Hepatocyte (in vitro differentiated cells): Measurements from ENCODE around the gene SEC24D. TPM values are rescaled to one million over a fixed set of nuclear protein-coding genes. Genes with fewer than 3 reads are reported as not detected.

ENCODE experiments used
- DNase-seq: peaks from one replicate; pipeline ENCODE4 v3.0.0-alpha.2; 2016; ENCODE audit warnings: low spot score
- H2AFZ ChIP-seq: fragments of 200-600 bp; sonication (generic); 2 replicates; pipeline ENCODE4 v1.6.0; 2016; ENCODE audit warnings: antibody characterized with exemption, mild to moderate bottlenecking
- H3K27ac ChIP-seq: fragments of 200-600 bp; sonication (generic); 2 replicates; pipeline ENCODE4 v1.5.1; 2016; ENCODE audit warnings: mild to moderate bottlenecking
- H3K27me3 ChIP-seq: fragments of 200-600 bp; sonication (generic); 2 replicates; pipeline ENCODE4 v1.6.1; 2016
- H3K36me3 ChIP-seq: fragments of 200-600 bp; sonication (generic); replicated peaks from 2 replicates; pipeline ENCODE4 v1.5.1; 2016; ENCODE audit warnings: low read depth; ENCODE audit not compliant: insufficient read depth
- H3K4me1 ChIP-seq: fragments of 200-600 bp; sonication (generic); 2 replicates; pipeline ENCODE4 v1.5.1; 2016; ENCODE audit warnings: mild to moderate bottlenecking, moderate library complexity; ENCODE audit not compliant: insufficient read depth
- H3K4me2 ChIP-seq: fragments of 200-600 bp; sonication (generic); 2 replicates; pipeline ENCODE4 v1.6.0; 2016
- H3K4me3 ChIP-seq: fragments of 200-600 bp; sonication (generic); 2 replicates; pipeline ENCODE4 v1.5.1; 2016; ENCODE audit warnings: mild to moderate bottlenecking
- H3K79me2 ChIP-seq: fragments of 200-600 bp; sonication (generic); 2 replicates; pipeline ENCODE4 v1.6.0; 2017; ENCODE audit warnings: mild to moderate bottlenecking
- H3K9me2 ChIP-seq: fragments of 200-600 bp; sonication (generic); replicated peaks from 2 replicates; pipeline ENCODE4 v1.6.0; 2017; ENCODE audit warnings: mild to moderate bottlenecking; ENCODE audit not compliant: insufficient read depth
- H3K9me3 ChIP-seq: fragments of 200-600 bp; sonication (generic); 2 replicates; pipeline ENCODE4 v1.5.1; 2016; ENCODE audit warnings: low read depth, mild to moderate bottlenecking
- H4K20me1 ChIP-seq: fragments of 200-600 bp; sonication (generic); 2 replicates; pipeline ENCODE4 v1.6.0; 2016; ENCODE audit warnings: mild to moderate bottlenecking; ENCODE audit not compliant: insufficient read depth, poor library complexity, severe bottlenecking
- EZH2 ChIP-seq: fragments of 200-600 bp; sonication (generic); IDR thresholded peaks from 2 replicates; pipeline ENCODE4 v1.6.1; 2016; ENCODE audit warnings: antibody characterized with exemption, mild to moderate bottlenecking, borderline replicate concordance
- EZH2phosphoT487 ChIP-seq: fragments of 200-600 bp; sonication (generic); IDR thresholded peaks from one replicate; pipeline ENCODE4 v1.6.1; 2018; ENCODE audit warnings: antibody characterized with exemption, mild to moderate bottlenecking, low read depth, moderate library complexity; ENCODE audit not compliant: unreplicated experiment, severe bottlenecking
- WGBS: methylation state at CpG from one replicate; pipeline ENCODE4 v1.1.6; 2016; ENCODE audit warnings: low lambda C conversion rate; ENCODE audit errors: missing lambda C conversion rate; 5-methylcytosine and 5-hydroxymethylcytosine counted together
- polyA plus RNA-seq: library from polyadenylated mRNA; unstranded; fragments of >200 nt; fragmentation: Nextera tagmentation; extraction: Ambion mirVana; gene quantifications from 2 replicates; pipeline ENCODE4 v1.2.1, GENCODE V29; 2016
- total RNA-seq: library from RNA; depleted of rRNA; stranded (reverse); fragments of >200 nt; gene quantifications from 2 replicates; pipeline ENCODE4 v1.2.3, GENCODE V29; 2014
- TF ChIP-seq, protein P1 (sequence below): fragments of 200-600 bp; sonication (generic); IDR thresholded peaks from 2 replicates; pipeline ENCODE4 v1.5.1; 2016; ENCODE audit warnings: antibody characterized with exemption, mild to moderate bottlenecking; ENCODE audit not compliant: poor library complexity

SEC24D gene
- total and polyA plus RNA-seq, 2 experiments from 2014 or later = 81.9 to 97.4 TPM

DNA sequence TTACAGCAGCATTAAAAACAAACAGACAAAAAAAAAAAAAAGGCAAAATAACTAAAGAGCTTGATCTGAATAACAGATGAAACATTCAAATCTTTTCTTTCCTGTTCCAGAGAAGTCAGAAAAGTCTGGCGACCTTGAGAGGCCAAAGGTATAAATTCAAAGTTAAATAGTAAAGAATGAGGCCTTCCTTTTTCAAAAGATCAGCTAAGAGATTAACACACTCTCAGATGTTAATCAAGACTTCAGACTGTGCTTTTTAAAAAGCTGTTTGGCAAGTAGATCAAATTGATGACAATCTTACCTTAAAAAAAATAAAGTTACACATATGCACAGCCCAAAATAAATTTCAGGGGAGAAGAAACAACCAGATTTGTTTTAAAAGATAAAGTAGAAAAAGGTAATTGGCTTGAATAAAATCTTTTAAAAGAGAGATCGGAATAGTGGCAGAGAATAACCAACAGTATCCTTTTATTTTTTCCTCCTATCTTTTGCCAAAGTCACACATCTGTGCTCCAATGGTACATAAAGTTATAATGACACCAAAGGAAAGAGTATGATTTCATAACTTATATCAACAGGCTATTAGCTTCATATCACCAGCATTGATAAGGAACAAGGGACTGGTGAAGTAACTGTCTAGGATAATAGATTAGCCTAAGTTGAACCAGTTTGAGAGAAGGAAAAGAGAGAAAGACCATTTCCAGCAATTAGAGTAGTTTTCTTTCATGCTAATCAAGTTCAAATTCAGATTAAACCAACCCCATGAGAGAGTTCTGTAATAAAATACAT, 80.3 kb downstream of the SEC24D start:
- H3K36me3 ChIP-seq = no peaks in the 10 kb centered on the region
- H3K79me2 ChIP-seq = no peaks in the 10 kb centered on the region
- TF ChIP-seq, protein P1, sequence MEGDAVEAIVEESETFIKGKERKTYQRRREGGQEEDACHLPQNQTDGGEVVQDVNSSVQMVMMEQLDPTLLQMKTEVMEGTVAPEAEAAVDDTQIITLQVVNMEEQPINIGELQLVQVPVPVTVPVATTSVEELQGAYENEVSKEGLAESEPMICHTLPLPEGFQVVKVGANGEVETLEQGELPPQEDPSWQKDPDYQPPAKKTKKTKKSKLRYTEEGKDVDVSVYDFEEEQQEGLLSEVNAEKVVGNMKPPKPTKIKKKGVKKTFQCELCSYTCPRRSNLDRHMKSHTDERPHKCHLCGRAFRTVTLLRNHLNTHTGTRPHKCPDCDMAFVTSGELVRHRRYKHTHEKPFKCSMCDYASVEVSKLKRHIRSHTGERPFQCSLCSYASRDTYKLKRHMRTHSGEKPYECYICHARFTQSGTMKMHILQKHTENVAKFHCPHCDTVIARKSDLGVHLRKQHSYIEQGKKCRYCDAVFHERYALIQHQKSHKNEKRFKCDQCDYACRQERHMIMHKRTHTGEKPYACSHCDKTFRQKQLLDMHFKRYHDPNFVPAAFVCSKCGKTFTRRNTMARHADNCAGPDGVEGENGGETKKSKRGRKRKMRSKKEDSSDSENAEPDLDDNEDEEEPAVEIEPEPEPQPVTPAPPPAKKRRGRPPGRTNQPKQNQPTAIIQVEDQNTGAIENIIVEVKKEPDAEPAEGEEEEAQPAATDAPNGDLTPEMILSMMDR = no peak
- TF ChIP-seq EZH2 = no peak
- no peak for TF ChIP-seq EZH2phosphoT487
- no peaks in the 10 kb centered on the region for H3K27me3 ChIP-seq
- H3K9me2 ChIP-seq = no peaks in the 10 kb centered on the region
- no peaks in the 10 kb centered on the region for H3K9me3 ChIP-seq
- no peak overlapping the region for H2AFZ ChIP-seq
- H4K20me1 ChIP-seq = no peaks in the 10 kb centered on the region
- H3K4me3 ChIP-seq = no peak overlapping the region
- peak overlapping the region; percentile 10 for H3K4me2 ChIP-seq
- peak overlapping the region; percentile 59 for H3K27ac ChIP-seq
- no peak for DNase-seq
- H3K4me1 ChIP-seq = peaks cover 49% of the 10 kb centered on the region
- 59% methylated on average over 2 of the region's 2 CpGs for WGBS

DNA sequence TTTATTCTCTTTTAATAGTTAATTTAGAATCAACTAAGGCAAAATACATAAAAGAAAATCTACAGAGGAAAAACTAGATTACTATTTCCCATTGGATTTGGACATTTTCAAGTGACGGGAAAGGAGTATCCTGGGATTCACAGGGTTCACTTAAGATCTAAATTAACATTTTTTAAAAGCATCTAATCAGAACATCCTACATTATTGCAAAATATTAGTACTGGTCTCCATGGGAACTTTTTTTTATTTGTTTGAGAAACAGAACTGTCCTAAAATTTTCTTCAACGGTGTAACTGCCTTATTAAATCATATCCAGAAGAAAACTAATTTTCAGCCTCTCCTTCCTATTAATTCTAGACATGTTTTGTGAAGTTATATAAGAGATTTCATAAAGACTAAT, 81.0 kb downstream of the SEC24D start:
- 79% methylated on average over 2 of the region's 2 CpGs for WGBS
- H4K20me1 ChIP-seq = no peaks in the 10 kb centered on the region
- no peaks in the 10 kb centered on the region for H3K79me2 ChIP-seq
- H3K27ac ChIP-seq = peak overlapping the region; percentile 59
- DNase-seq = no peak
- no peaks in the 10 kb centered on the region for H3K9me3 ChIP-seq
- H3K4me3 ChIP-seq = no peak overlapping the region
- H2AFZ ChIP-seq = no peak overlapping the region
- H3K4me2 ChIP-seq = peak overlapping the region; percentile 10
- no peaks in the 10 kb centered on the region for H3K27me3 ChIP-seq
- H3K9me2 ChIP-seq = no peaks in the 10 kb centered on the region
- peaks cover 49% of the 10 kb centered on the region for H3K4me1 ChIP-seq
- TF ChIP-seq EZH2 = no peak
- TF ChIP-seq, protein P1 = no peak
- TF ChIP-seq EZH2phosphoT487 = no peak
- no peaks in the 10 kb centered on the region for H3K36me3 ChIP-seq

DNA sequence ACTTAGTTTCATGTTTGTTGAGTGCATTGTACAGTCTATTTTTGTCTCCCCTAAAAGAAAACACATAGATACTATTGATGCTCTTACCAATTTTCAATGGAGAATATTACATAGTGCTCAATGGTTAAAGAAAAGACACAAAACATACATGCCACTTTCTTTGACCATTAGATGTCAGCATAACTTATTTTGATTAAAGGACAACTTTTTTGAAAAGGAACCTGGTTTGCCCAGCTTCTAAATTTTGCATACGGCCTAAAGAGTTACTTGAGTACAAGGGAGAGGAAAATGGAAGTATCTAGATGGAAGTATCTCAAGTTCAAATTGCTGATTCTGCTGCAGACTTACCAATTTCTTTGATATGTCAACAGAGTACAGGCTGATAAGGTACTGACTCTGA, 82.2 kb downstream of the SEC24D start:
- no peaks in the 10 kb centered on the region for H3K79me2 ChIP-seq
- no peak overlapping the region for H3K4me3 ChIP-seq
- H3K9me3 ChIP-seq = no peaks in the 10 kb centered on the region
- no peaks in the 10 kb centered on the region for H3K9me2 ChIP-seq
- WGBS = 77% methylated on average over 1 of the region's 1 CpG
- no peak for DNase-seq
- H3K27me3 ChIP-seq = no peaks in the 10 kb centered on the region
- peak overlapping the region; percentile 59 for H3K27ac ChIP-seq
- H3K36me3 ChIP-seq = no peaks in the 10 kb centered on the region
- TF ChIP-seq EZH2phosphoT487 = no peak
- TF ChIP-seq, protein P1 = no peak
- H3K4me1 ChIP-seq = peaks cover 49% of the 10 kb centered on the region
- H3K4me2 ChIP-seq = no peak overlapping the region
- H2AFZ ChIP-seq = no peak overlapping the region
- H4K20me1 ChIP-seq = no peaks in the 10 kb centered on the region
